Heart right ventricle (tissue), 16 donors: ENCODE measurements around the gene POP4. TPM values are rescaled to one million over a fixed set of nuclear protein-coding genes. Genes with fewer than 3 reads are reported as not detected.

ENCODE experiments used
- ATAC-seq, 8 donors: fragments of 200-7000 bp; cut with Tn5 transposase; one replicate each; pipeline ENCODE4 v1.9.1; 2020; ENCODE audit warnings: mild to moderate bottlenecking in 8 of 8, moderate library complexity in 8 of 8, moderate number of reproducible peaks in 1 of 8
- DNase-seq, 2 donors: peaks; one replicate each; pipeline ENCODE4 v3.0.0-alpha.2; 2020
- H3K27ac ChIP-seq, 10 donors: fragments of 200-600 bp; sonication (generic) in 2 of 10; one replicate each; pipeline versions ENCODE4 v1.5.0 to v1.8.0; 2020 to 2022; ENCODE audit warnings: mild to moderate bottlenecking in 3 of 10
- H3K27me3 ChIP-seq, 7 donors: fragments of 200-600 bp; one replicate each; pipeline ENCODE4 v1.8.0; 2021 to 2022; ENCODE audit warnings: mild to moderate bottlenecking in 2 of 7
- H3K36me3 ChIP-seq, 9 donors: fragments of 200-600 bp; sonication (generic) in 1 of 9; one replicate each; pipeline versions ENCODE4 v1.5.0 to v1.8.0; 2020 to 2022; ENCODE audit warnings: mild to moderate bottlenecking in 2 of 9
- H3K4me1 ChIP-seq, 9 donors: fragments of 200-600 bp; sonication (generic) in 1 of 9; one replicate each; pipeline versions ENCODE4 v1.5.0 to v1.8.0; 2020 to 2022; ENCODE audit warnings: mild to moderate bottlenecking in 4 of 9
- H3K4me3 ChIP-seq, 10 donors: fragments of 200-600 bp; sonication (generic) in 2 of 10; one replicate each; pipeline versions ENCODE4 v1.5.0 to v1.8.0; 2020 to 2022; ENCODE audit warnings: mild to moderate bottlenecking in 7 of 10, moderate library complexity in 2 of 10
- H3K9me3 ChIP-seq, 11 donors: fragments of 200-600 bp in 10 of 11; sonication (generic) in 2 of 11; one replicate each; pipeline versions ENCODE4 v1.5.0 to v1.8.0; 2013 to 2022; ENCODE audit warnings: mild to moderate bottlenecking in 2 of 11, control low read depth in 1 of 11, moderate library complexity in 1 of 11
- WGBS, 2 donors: extraction: QIAGEN DNeasy Blood & Tissue Kit; methylation state at CpG; one replicate each; pipeline ENCODE4 v1.1.7; 2013; ENCODE audit warnings: inconsistent platforms in 1 of 2; 5-methylcytosine and 5-hydroxymethylcytosine counted together
- intact Hi-C, 10 donors: fragments of 100-400 bp; cut with DNase I; formaldehyde crosslinking; loops; one replicate each; pipeline versions ENCODE4 v1.11.1 to v1.14.2; 2022
- polyA plus RNA-seq, 2 donors: library from polyadenylated mRNA; stranded (reverse); fragments of 200-250 nt; gene quantifications; one replicate each; pipeline ENCODE4 v1.2.3, GENCODE V29; 2013
- total RNA-seq, 10 donors: library from RNA; stranded (reverse); fragmentation: NEBNext Ultra II Directional in 3 of 10; extraction: Animal tissue kit (Norgen Biotek cat#: 25700) in 3 of 10; gene quantifications; one replicate each; pipeline versions ENCODE4 v1.2.1 to v1.2.4, GENCODE V29; 2021 to 2023
- TF ChIP-seq, protein P1 (sequence below), 9 donors: fragments of 200-600 bp; sonication (generic) in 2 of 9; IDR thresholded peaks; one replicate each; pipeline versions ENCODE4 v1.5.0 to v1.8.0; 2021 to 2022; ENCODE audit warnings: antibody characterized with exemption in 9 of 9, mild to moderate bottlenecking in 5 of 9, moderate library complexity in 1 of 9
- donor health status: Arrhythmogenic right ventricular cardiomyopathy.
- donor health status: ischemic (EF 13 %, LVEDD 7.1; RV severe dilation, severe dysfunction).
- donor health status: healthy with polysubstance abuse.
- donor health status: DM: no; HTN: yes; CAD: no.
- donor health status: DM: no; HTN: no; CAD: no.
- donor health status: ischemic (EF 25% LVEDD 6.9; RV normal size, moderate dysfunction).
- donor health status: ischemic (EF 25% LVEDD 5.7; RV mildly dilated, moderate dysfunction).
- donor health status: healthy.
- donor health status: DM: yes; HTN: yes; CAD: no.
- donor health status: Ischemic cardiomyopathy.
- donor health status: ischemic (EF 35%, LVEDD 5.7; RV mildly dilated, moderate dysfunction).
- donor health status: nonischemic (EF 11% LVEDD 7.7; RV severe dilation, severe dysfunction).
- donor health status: DM: yes; HTN: yes; CAD: no.
- donor health status: PGD.
- donor health status: ischemic (EF 29% LVEDD 5.4; RV normal size, mild dysfunction).
- donor health status: nonischemic (EF 23%, LVEDD 6.1; RV moderate dilation, normal function).

POP4 gene
- total and polyA plus RNA-seq, 12 donors: 46.6 to 108 (median 51.7) TPM

DNA sequence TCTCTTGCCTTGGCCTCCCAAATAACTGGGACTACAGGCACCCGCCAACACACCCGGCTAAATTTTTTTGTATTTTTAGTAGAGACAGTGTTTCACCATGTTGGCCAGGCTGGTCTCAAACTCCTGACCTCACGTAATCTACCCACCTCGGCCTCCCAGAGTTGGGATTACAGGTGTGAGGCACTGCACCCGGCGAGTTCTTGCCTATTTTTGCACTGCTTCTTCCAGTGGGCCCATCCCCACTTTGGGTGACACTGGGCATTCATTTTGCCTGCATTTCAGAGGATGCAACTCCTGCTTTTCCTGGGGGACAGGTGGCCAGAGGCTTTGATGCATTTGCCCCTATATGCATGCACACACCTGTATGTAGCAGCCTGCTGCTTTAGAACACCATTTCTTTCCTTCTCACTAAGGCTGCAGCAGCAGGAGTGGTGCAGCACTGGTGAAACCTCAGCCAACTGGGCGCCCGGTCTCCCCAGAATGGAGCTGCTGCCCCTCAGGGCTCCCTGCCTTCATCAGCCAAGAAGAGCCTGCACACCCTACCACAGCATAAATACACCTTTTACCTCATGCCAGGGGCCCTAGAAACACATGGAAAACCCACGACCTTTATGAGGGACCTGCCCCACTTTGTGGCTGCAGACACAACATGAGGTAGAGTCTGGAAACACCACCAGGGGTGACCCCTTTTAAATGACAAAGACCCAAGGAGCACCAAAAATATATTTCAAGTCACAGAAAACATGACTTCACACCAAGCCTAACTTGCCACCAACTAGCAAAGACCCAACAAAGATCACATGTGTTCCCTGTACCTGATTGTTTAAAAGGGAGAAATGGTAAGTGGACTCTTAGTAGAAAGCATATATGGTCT, 36.8 kb upstream of the POP4 start:
- ATAC-seq (no peak), DNase-seq (no peak)
- no peaks in the 10 kb centered on the region for H3K4me1 ChIP-seq
- H3K36me3 ChIP-seq: no peaks in the 10 kb centered on the region
- intact Hi-C loops: no loop called here
- H3K4me3 ChIP-seq: no peak overlapping the region
- no peak overlapping the region for H3K27ac ChIP-seq
- TF ChIP-seq, protein P1, sequence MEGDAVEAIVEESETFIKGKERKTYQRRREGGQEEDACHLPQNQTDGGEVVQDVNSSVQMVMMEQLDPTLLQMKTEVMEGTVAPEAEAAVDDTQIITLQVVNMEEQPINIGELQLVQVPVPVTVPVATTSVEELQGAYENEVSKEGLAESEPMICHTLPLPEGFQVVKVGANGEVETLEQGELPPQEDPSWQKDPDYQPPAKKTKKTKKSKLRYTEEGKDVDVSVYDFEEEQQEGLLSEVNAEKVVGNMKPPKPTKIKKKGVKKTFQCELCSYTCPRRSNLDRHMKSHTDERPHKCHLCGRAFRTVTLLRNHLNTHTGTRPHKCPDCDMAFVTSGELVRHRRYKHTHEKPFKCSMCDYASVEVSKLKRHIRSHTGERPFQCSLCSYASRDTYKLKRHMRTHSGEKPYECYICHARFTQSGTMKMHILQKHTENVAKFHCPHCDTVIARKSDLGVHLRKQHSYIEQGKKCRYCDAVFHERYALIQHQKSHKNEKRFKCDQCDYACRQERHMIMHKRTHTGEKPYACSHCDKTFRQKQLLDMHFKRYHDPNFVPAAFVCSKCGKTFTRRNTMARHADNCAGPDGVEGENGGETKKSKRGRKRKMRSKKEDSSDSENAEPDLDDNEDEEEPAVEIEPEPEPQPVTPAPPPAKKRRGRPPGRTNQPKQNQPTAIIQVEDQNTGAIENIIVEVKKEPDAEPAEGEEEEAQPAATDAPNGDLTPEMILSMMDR (IDR thresholded peaks at IDR 0.05): no peak
- peaks cover 0 to 71% (median 53%) of the 10 kb centered on the region in 7 donors for H3K27me3 ChIP-seq
- 68 to 72% methylated on average over 9 of the region's 9 CpGs for WGBS, 2 donors
- H3K9me3 ChIP-seq: no peaks in the 10 kb centered on the region

DNA sequence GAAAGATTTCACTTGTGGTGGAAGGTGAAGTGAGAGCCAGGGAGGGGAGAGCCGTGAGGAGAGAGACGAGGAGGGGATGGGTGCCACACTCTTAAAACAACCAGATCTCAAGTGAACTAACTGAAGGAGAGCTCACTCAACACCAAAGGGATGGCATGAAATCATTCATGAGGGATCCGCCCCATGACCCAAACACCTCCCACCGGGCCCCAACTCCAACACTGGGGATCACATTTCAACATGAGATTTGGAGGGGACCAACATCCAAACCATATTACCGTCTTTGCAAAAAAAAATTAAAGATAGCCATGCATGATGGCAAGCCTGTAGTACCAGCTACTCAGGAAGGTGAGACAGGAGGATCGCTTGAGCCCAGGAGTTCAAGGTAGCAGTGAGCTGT, 34.9 kb upstream of the POP4 start:
- H3K27me3 ChIP-seq: peaks cover 0 to 73% (median 53%) of the 10 kb centered on the region in 7 donors

DNA sequence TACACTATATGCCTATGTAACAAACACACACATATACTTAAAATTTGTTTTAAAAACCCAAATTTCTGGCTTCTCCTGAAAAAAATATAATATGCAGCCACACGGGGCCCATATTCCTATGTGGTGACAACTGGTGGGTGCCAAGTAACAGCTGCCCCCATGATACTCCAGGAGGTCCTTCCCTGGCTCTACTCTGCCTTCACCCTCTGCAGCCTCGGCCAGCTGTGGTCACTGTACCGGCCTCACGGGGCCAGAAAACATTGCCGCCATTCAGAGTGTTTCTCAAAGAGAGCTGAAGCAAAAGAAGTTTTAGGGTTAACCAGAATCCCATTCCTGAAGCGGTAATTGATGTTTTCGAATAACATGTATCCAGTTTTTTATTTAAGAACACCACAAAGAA, 32.6 kb upstream of the POP4 start:
- intact Hi-C loops: no loop called here
- Histone ChIP-seq H3K36me3 (no peaks in the 10 kb centered on the region), H3K4me1 (no peaks in the 10 kb centered on the region), H3K9me3 (no peaks in the 10 kb centered on the region), H3K27me3 (peaks cover 5 to 86% (median 72%) of the 10 kb centered on the region in 7 donors), H3K4me3 (no peak overlapping the region), H3K27ac (no peak overlapping the region)
- ATAC-seq: no peak
- TF ChIP-seq, protein P1 (IDR thresholded peaks at IDR 0.05): no peak
- 59 to 65% methylated on average over 7 of the region's 7 CpGs for WGBS, 2 donors
- DNase-seq: no peak

More for the DNA sequence above, 34.9 kb upstream of the POP4 start:
- no peak overlapping the region for H3K4me3 ChIP-seq
- no peaks in the 10 kb centered on the region for H3K9me3 ChIP-seq
- DNase-seq: no peak
- TF ChIP-seq, protein P1 (IDR thresholded peaks at IDR 0.05): no peak
- H3K27ac ChIP-seq: no peak overlapping the region
- intact Hi-C loops: no loop called here
- H3K36me3 ChIP-seq: no peaks in the 10 kb centered on the region
- no peaks in the 10 kb centered on the region for H3K4me1 ChIP-seq
- WGBS, 2 donors: 68 to 70% methylated on average over 6 of the region's 6 CpGs
- ATAC-seq: no peak

DNA sequence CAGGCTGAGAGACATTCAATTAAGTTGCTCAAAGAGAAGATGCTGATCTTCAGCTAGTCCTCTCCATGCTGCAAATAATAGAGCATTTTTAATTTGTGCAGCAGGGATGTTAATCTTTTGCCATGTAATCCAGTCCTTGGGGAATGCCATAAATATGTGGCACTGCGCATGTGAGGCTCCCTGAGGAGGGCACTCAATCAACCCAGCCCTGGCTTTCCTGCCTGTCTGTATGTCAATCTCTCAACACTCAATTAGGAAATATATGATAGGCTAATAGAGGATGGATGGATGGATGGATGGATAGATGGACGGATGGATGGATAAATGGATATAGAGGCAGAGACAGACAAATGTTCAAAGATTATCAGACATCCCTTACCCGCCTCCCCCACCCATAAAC, 31.6 kb upstream of the POP4 start:
- H3K4me3 ChIP-seq: no peak overlapping the region
- no peak for DNase-seq
- H3K27ac ChIP-seq: no peak overlapping the region
- WGBS, 2 donors: 43 to 44% methylated on average over 3 of the region's 3 CpGs
- no peaks in the 10 kb centered on the region for H3K36me3 ChIP-seq
- no peak for ATAC-seq
- no peaks in the 10 kb centered on the region for H3K4me1 ChIP-seq
- intact Hi-C loops: no loop called here
- TF ChIP-seq, protein P1 (IDR thresholded peaks at IDR 0.05): no peak
- peaks cover 5 to 89% (median 71%) of the 10 kb centered on the region in 7 donors for H3K27me3 ChIP-seq
- no peaks in the 10 kb centered on the region for H3K9me3 ChIP-seq
